K562 (cell line): ENCODE measurements around the gene ABCA4.

Experiments used
- JUN ChIP-seq, 2 experiments: sonication (generic) in 1 of 2; formaldehyde crosslinking in 1 of 2; IDR thresholded peaks; 2 replicates each; pipeline versions ENCODE4 v1.6.1 to v1.8.0; 2012 to 2022; ENCODE audit warnings: borderline replicate concordance in 2 of 2, mild to moderate bottlenecking in 2 of 2, improper control_type of control experiment in 1 of 2, low read depth in 1 of 2, low read length in 1 of 2, missing genetic modification reagents in 1 of 2
- NCOR1 ChIP-seq: fragments of 450-650 bp; IDR thresholded peaks from 2 replicates; pipeline ENCODE4 v1.6.1; 2016; ENCODE audit warnings: mild to moderate bottlenecking, moderate library complexity
- PHF20 ChIP-seq: fragments of 450-650 bp; IDR thresholded peaks from 2 replicates; pipeline ENCODE4 v1.6.1; 2018; ENCODE audit not compliant: partially characterized antibody
- PHF8 ChIP-seq: fragments of 200-600 bp; sonication (generic); IDR thresholded peaks from 2 replicates; pipeline ENCODE4 v1.6.1; 2012; ENCODE audit warnings: mixed run types, mild to moderate bottlenecking, inconsistent platforms, low read length, moderate library complexity, borderline replicate concordance
- POLR2AphosphoS5 ChIP-seq: IDR thresholded peaks from 2 replicates; pipeline ENCODE4 v1.6.1; 2011; ENCODE audit warnings: mild to moderate bottlenecking, low read depth, low read length, moderate library complexity; ENCODE audit not compliant: control insufficient read depth, insufficient read depth
- RFX5 ChIP-seq: IDR thresholded peaks from 2 replicates; pipeline ENCODE4 v1.6.1; 2011; ENCODE audit warnings: low read depth, mild to moderate bottlenecking, improper control_type of control experiment, low read length
- SETDB1 ChIP-seq: IDR thresholded peaks from one replicate; pipeline ENCODE4 v1.6.1; 2012; ENCODE audit warnings: low read length, control low read depth, inconsistent platforms
- ZFP30 ChIP-seq: fragments of 250-450 bp; sonication (Bioruptor Pico); IDR thresholded peaks from 2 replicates; pipeline ENCODE4 v1.8.0; 2022; ENCODE audit warnings: moderate library complexity, mild to moderate bottlenecking, inconsistent platforms, borderline replicate concordance
- TF ChIP-seq, protein P1 (sequence below): sonication (generic); formaldehyde crosslinking; IDR thresholded peaks from 2 replicates; pipeline ENCODE4 v1.8.1; 2022; ENCODE audit warnings: missing genetic modification reagents
- TF ChIP-seq, protein P2 (sequence below), 2 experiments: IDR thresholded peaks; 2 replicates each; pipeline ENCODE4 v1.6.1; 2012; ENCODE audit warnings: improper control_type of control experiment in 2 of 2, low read depth in 2 of 2, low read length in 2 of 2, borderline replicate concordance in 1 of 2
- TF ChIP-seq, protein P3 (sequence below), 3 experiments: IDR thresholded peaks in 2 of 3; conservative IDR thresholded peaks in 1 of 3; 2 replicates each; pipeline ENCODE4 v1.5.1; 2011 to 2012; ENCODE audit warnings: low read length in 3 of 3, mild to moderate bottlenecking in 3 of 3, control low read depth in 2 of 3, improper control_type of control experiment in 1 of 3, inconsistent platforms in 1 of 3, low read depth in 1 of 3, mixed read lengths in 1 of 3, moderate library complexity in 1 of 3; ENCODE audit not compliant: insufficient read depth in 2 of 3

DNA sequence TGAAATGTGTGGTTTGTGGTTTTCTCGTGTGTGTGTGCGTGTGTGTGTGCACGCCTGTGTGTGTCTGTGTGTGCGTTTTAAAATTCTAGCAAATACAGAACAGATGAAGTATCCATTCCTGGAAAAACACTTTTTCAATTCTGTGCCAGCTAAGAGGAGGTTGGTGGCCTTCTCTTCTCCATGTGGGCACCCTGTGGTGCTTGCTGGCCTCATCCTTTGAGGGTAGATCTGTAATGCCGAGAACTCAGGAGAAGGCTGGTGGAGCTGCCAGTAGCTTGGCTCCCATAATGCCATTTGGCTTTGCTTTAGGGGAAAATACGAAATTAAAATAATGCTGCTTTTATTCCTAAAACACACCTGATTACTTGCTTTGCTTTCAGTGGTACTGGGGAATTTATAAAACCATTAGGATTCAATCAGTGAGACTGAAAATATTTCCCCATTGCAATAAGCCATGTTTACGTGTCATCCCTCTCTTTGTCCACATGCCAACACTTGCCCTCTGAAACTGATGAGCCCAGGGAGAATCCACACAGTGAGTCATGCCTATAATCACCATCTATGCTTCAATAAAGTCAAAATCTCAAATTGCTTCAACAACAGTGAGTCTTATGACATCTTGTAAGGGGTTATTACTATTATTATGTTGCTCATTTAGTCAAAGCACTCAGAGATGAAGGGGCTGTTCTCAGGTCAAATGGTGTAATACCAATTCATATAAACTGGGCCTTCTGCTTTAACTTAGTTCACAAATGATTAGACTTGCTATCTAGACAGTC, 39.2 kb downstream of the ABCA4 start:
- TF ChIP-seq, protein P1, sequence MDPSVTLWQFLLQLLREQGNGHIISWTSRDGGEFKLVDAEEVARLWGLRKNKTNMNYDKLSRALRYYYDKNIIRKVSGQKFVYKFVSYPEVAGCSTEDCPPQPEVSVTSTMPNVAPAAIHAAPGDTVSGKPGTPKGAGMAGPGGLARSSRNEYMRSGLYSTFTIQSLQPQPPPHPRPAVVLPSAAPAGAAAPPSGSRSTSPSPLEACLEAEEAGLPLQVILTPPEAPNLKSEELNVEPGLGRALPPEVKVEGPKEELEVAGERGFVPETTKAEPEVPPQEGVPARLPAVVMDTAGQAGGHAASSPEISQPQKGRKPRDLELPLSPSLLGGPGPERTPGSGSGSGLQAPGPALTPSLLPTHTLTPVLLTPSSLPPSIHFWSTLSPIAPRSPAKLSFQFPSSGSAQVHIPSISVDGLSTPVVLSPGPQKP (CRISPR knock-in tag): no peak
- TF ChIP-seq SETDB1 (no peak), PHF20 (no peak), ZFP30 (CRISPR knock-in tag) (no peak), JUN (IDR thresholded peaks at IDR 0.05; ENCODE audit: borderline replicate concordance, low read depth, low read length) (no peak), JUN (CRISPR knock-in tag; IDR thresholded peaks at IDR 0.05; ENCODE audit: borderline replicate concordance) (no peak), POLR2AphosphoS5 (no peak), RFX5 (no peak), PHF8 (no peak), NCOR1 (no peak)
- TF ChIP-seq, protein P2, sequence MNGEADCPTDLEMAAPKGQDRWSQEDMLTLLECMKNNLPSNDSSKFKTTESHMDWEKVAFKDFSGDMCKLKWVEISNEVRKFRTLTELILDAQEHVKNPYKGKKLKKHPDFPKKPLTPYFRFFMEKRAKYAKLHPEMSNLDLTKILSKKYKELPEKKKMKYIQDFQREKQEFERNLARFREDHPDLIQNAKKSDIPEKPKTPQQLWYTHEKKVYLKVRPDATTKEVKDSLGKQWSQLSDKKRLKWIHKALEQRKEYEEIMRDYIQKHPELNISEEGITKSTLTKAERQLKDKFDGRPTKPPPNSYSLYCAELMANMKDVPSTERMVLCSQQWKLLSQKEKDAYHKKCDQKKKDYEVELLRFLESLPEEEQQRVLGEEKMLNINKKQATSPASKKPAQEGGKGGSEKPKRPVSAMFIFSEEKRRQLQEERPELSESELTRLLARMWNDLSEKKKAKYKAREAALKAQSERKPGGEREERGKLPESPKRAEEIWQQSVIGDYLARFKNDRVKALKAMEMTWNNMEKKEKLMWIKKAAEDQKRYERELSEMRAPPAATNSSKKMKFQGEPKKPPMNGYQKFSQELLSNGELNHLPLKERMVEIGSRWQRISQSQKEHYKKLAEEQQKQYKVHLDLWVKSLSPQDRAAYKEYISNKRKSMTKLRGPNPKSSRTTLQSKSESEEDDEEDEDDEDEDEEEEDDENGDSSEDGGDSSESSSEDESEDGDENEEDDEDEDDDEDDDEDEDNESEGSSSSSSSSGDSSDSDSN (IDR thresholded peaks at IDR 0.05; ENCODE audit: borderline replicate concordance in 1 of 2, low read depth in 2 of 2, low read length in 2 of 2): no peak
- TF ChIP-seq, protein P3, sequence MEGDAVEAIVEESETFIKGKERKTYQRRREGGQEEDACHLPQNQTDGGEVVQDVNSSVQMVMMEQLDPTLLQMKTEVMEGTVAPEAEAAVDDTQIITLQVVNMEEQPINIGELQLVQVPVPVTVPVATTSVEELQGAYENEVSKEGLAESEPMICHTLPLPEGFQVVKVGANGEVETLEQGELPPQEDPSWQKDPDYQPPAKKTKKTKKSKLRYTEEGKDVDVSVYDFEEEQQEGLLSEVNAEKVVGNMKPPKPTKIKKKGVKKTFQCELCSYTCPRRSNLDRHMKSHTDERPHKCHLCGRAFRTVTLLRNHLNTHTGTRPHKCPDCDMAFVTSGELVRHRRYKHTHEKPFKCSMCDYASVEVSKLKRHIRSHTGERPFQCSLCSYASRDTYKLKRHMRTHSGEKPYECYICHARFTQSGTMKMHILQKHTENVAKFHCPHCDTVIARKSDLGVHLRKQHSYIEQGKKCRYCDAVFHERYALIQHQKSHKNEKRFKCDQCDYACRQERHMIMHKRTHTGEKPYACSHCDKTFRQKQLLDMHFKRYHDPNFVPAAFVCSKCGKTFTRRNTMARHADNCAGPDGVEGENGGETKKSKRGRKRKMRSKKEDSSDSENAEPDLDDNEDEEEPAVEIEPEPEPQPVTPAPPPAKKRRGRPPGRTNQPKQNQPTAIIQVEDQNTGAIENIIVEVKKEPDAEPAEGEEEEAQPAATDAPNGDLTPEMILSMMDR (IDR thresholded peaks at IDR 0.05 in 2 of 3, conservative IDR thresholded peaks at IDR 0.05 in 1 of 3; ENCODE audit: insufficient read depth in 2 of 3, low read depth in 1 of 3, low read length in 3 of 3): no peak
